HG03139 (cell line): Measurements from ENCODE around the gene ATF7IP2.
"Not testable (repeated sequence)": the region's sequence is repeated elsewhere in the genome, so short reads cannot be mapped to it uniquely, and the experiment has no call there.

Experiments
- ATAC-seq: cut with Tn5 transposase; IDR thresholded peaks from one replicate; pipeline ENCODE4 v1.9.1; 2021; ENCODE audit not compliant: unreplicated experiment

ATF7IP2 gene

GRCh38 chr16:10371592-10371991 lies 14.3 kb upstream of the ATF7IP2 start:
- ATAC-seq: no peak

- ATAC-seq: no peak
These were observed 12.3 kb upstream of the ATF7IP2 start for GRCh38 chr16:10373556-10373955.

- ATAC-seq: no peak
These were observed 9.6 kb upstream of the ATF7IP2 start for GRCh38 chr16:10376229-10376628.

GRCh38 chr16:10383626-10384025 lies 2.2 kb upstream of the ATF7IP2 start:
- no peak for ATAC-seq

- no peak for ATAC-seq
These were observed 748 bp downstream of the ATF7IP2 start for GRCh38 chr16:10386517-10387100.

- ATAC-seq: no peak
These were observed 1.3 kb downstream of the ATF7IP2 start for GRCh38 chr16:10387188-10387617.

GRCh38 chr16:10388988-10389387 lies 3.1 kb downstream of the ATF7IP2 start:
- ATAC-seq: no peak

GRCh38 chr16:10390330-10390729 lies 4.5 kb downstream of the ATF7IP2 start:
- ATAC-seq: no peak

GRCh38 chr16:10390867-10391266 lies 5.0 kb downstream of the ATF7IP2 start:
- no peak for ATAC-seq

GRCh38 chr16:10391339-10391738 lies 5.5 kb downstream of the ATF7IP2 start:
- no peak for ATAC-seq

GRCh38 chr16:10402975-10403374 lies 17.1 kb downstream of the ATF7IP2 start:
- ATAC-seq: no peak

- ATAC-seq: no peak
These were observed 19.6 kb downstream of the ATF7IP2 start for GRCh38 chr16:10405386-10405939.

GRCh38 chr16:10408824-10409381 lies 23.0 kb downstream of the ATF7IP2 start:
- no peak for ATAC-seq

GRCh38 chr16:10409713-10410112 lies 23.9 kb downstream of the ATF7IP2 start:
- ATAC-seq: not testable (repeated sequence)

GRCh38 chr16:10410469-10410868 lies 24.6 kb downstream of the ATF7IP2 start:
- no peak for ATAC-seq

GRCh38 chr16:10412935-10413601 lies 27.2 kb downstream of the ATF7IP2 start:
- ATAC-seq: no peak

GRCh38 chr16:10418204-10418603 lies 32.3 kb downstream of the ATF7IP2 start:
- ATAC-seq: not testable (repeated sequence)

- ATAC-seq: no peak
These were observed 33.8 kb downstream of the ATF7IP2 start for GRCh38 chr16:10419701-10420100.

GRCh38 chr16:10421596-10421995 lies 35.7 kb downstream of the ATF7IP2 start:
- ATAC-seq: no peak

- ATAC-seq: no peak
These were observed 42.7 kb downstream of the ATF7IP2 start for GRCh38 chr16:10428433-10429168.

GRCh38 chr16:10429299-10429969 lies 43.6 kb downstream of the ATF7IP2 start:
- not testable (repeated sequence) for ATAC-seq
